Measurements from ENCODE around the gene CADPS2.

Gene CADPS2

DNA sequence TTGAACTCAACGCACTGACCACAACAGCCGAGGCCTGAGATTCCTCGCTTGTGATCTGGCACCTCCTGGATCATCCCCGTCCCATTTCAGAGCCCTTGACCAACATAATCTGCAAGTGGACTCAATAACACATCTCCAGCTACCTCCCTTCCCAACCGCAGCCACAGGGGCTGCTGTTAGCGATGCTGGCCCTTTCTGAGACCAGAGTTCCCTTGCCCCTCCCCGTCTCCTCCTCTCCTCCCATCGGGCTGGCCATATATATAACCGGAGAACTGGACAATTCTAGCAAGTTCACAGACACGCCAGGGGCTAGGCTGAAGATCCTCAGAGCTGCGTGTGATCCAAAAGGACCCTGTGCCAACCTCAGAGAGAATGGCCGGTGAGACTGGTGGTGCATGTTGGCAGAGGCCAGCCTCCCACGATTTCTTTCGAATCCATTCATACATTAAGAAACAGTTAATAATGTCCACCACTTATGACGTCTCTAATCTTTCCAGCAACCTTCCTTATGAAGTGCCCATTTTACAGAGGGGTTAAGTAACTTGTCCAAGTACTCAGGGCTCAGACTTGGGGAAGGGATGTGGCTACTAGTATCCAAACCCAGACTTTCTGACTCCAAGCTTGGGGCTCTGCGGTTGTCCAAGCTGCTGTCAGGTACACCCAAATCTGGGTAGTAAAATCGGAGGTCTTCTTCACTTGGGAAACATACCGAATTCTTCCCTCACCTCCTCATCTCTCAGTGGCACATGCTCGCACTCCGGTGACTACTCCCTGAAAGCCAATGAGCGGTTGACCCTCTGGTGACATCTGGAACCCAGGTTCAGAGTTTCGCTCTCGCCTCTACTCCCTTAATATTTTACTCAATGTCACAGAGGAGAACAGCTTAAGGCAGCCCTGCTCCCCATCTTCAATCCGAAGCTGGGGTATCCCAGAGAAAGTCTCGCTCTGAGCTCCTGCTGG lies 570.5 kb downstream of the CADPS2 start:
- TF ChIP-seq, protein P1, sequence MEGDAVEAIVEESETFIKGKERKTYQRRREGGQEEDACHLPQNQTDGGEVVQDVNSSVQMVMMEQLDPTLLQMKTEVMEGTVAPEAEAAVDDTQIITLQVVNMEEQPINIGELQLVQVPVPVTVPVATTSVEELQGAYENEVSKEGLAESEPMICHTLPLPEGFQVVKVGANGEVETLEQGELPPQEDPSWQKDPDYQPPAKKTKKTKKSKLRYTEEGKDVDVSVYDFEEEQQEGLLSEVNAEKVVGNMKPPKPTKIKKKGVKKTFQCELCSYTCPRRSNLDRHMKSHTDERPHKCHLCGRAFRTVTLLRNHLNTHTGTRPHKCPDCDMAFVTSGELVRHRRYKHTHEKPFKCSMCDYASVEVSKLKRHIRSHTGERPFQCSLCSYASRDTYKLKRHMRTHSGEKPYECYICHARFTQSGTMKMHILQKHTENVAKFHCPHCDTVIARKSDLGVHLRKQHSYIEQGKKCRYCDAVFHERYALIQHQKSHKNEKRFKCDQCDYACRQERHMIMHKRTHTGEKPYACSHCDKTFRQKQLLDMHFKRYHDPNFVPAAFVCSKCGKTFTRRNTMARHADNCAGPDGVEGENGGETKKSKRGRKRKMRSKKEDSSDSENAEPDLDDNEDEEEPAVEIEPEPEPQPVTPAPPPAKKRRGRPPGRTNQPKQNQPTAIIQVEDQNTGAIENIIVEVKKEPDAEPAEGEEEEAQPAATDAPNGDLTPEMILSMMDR (IDR thresholded peaks at IDR 0.05; ENCODE audit: low read length, missing control alignments): no peak
- no peak overlapping the region for H3K4me3 ChIP-seq (replicated peaks; ENCODE audit: low read depth, low read length)
- DNase-seq (ENCODE audit: low read depth): no peak

DNA sequence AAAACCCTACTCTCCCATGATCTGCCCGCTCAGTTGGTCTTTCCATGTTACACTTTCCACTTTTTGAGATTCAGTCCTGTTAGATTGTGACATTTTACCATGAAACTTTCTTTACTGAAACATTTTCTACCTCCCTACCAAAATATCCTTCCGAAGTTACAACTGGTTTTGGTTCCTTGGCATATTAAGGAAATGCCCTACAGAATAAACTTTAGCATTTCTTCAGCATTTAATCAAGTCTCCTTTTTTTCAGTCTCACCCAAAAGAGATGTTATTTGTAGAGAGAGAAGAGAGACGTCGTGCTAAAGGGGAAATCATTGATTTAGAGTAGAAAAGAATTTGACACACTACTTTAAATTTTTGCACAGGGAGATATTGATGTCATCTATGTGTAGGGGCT lies 572.0 kb downstream of the CADPS2 start:
- no peak overlapping the region for H3K4me3 ChIP-seq (replicated peaks; ENCODE audit: low read depth, low read length)
- TF ChIP-seq, protein P1 (IDR thresholded peaks at IDR 0.05; ENCODE audit: low read length, missing control alignments): no peak
- DNase-seq (ENCODE audit: low read depth): no peak

DNA sequence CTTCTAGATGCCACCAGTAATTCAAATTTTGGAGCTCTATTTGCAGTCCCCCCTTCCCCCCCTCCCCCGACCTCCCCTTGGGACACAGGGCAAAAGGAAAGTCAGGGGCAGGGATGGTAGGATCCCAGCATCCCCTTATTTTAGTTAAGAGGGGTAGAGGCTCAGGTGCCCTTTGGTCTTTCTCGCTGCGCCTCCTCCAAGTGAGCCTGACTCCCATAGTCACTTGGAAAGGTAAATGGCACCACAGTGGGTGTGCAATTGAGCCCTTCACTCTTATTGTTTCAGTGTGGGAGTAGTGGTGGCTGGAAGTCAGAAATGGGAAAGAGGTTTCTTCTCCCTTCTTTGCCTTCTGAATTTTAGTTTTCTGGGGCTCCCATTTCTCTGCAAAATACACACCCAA lies 573.5 kb downstream of the CADPS2 start:
- TF ChIP-seq, protein P1 (IDR thresholded peaks at IDR 0.05; ENCODE audit: low read length, missing control alignments): no peak
- H3K4me3 ChIP-seq (replicated peaks; ENCODE audit: low read depth, low read length): no peak overlapping the region
- no peak for DNase-seq (ENCODE audit: low read depth)

DNA sequence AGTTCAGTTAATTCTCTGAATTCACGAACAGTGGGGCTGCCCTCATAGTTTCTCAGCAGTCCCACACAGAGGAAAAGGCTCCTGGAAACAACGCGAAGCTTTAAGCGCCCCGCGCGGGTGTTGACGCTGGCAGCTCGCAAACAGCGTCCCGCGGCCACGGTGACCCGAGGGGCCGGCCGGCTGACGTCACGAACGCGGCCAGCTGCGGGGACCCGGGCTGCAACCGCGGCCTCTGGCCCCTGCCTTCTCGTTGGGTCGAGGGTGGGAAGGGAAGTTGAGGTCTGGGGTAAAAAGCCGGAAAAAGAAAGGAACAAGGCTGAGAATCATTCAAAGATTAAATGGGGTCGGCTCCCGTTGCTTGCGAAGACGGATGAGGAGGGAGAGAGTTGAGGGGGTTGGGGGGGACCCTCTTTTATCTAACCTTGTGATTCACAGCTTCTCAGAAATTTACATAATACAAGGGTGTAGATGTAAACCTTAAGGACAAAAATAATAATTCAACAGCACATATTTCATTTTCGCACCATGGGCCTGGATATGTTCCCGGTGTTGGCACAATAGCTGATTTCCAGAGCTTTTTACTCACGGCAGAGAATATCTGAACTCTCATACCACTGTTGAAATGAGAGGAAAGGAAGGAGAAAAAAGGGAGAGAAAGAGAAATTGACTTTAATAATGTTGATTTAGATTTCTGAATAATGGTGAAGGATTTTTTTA lies 574.4 kb downstream of the CADPS2 start:
- TF ChIP-seq, protein P1 (IDR thresholded peaks at IDR 0.05; ENCODE audit: low read length, missing control alignments): no peak
- no peak for DNase-seq (ENCODE audit: low read depth)
- no peak overlapping the region for H3K4me3 ChIP-seq (replicated peaks; ENCODE audit: low read depth, low read length)

DNA sequence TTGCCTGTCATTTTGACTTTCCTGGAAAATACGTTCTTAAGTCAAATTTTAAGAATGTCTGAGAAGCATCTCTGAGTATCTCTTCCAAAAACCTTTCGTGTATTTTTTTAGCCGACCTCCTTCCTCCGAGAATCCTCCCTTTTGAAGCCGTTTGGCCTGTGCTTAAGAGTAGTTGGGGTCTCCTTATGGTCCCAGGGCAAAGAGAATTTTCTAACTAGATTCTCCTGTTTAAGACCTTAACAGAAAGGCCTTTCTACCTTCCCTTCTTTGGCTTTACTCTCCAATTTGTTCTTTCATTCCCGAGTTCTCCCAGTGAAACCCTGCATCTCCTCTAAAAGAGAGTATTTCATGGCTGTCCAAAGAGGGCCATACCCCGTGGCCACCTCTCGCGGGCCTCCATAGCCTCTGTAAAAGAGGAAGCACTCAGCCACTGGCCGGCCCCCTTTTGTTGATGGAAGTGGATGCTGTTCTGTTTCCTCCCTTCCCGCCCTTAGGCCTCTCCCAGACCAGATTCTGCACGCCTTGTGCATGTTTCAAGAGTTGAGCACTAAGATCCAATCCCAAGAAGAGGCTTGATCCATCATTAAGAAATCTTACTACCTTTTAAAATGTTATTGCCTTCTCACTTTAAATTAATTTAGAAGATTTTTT lies 575.1 kb downstream of the CADPS2 start:
- TF ChIP-seq, protein P1 (IDR thresholded peaks at IDR 0.05; ENCODE audit: low read length, missing control alignments): no peak
- DNase-seq (ENCODE audit: low read depth): no peak
- no peak overlapping the region for H3K4me3 ChIP-seq (replicated peaks; ENCODE audit: low read depth, low read length)

DNA sequence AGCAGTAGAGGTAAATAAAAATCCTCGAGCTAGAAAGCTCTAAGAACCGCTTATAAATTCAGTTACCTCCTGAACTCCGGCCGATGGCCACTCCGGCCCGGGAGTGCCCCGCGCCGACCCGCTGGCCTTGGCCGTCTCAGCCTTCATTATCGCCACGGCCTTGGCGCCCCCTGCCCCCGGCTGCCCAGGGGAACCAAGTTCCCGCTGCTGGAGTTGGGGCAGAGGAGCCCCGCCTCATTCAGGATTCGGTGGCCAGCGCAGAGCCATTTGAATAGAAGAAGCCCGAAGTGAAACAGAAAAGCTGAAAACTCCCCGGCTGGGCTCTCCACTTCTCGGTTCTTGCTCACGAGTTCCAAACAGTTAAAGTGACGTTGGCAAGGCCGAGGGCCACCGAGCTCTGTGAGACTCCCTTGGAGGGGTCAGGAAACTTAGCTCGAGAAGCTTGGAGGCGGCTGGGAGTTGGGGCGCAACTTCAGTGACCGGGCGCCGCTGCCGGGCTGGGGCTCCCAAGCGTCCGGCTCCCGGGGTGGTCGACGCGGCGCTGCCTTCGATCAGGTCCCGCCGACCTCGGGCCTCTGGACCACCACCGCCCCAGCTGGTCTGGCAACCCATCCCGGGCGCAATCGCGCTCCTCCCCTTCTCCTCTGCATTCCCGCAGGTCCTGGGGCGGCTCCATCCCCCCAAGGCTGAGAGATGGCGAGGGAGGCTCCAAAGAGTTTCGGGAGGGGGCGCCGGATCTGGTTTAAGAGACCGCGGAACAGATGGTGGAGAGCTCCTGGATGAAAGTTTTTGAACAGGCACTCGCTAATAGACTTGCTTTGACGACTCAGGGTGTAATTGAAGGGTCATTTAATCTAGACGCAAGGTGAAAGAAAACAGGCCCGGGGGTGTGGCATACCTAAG lies 575.9 kb downstream of the CADPS2 start:
- peak; percentile 33 for DNase-seq (ENCODE audit: low read depth)
- peak overlapping the region; percentile 44 for H3K4me3 ChIP-seq (replicated peaks; ENCODE audit: low read depth, low read length)

More for the DNA sequence above, 575.9 kb downstream of the CADPS2 start:
- TF ChIP-seq, protein P1 (IDR thresholded peaks at IDR 0.05; ENCODE audit: low read length, missing control alignments): no peak

All from fibroblast of pulmonary artery (primary cell).